H9 (cell line): ENCODE data around the gene DLX6. TPM values are rescaled to one million over a fixed set of nuclear protein-coding genes. Genes with fewer than 3 reads are reported as not detected.

Experiments
- DNase-seq: peaks from one replicate; pipeline ENCODE4 v3.0.0-alpha.2; 2017
- H2AFZ ChIP-seq: one replicate; pipeline ENCODE4 v1.6.1; 2013; ENCODE audit warnings: mild to moderate bottlenecking, low read length, control low read depth, moderate library complexity
- H2AK5ac ChIP-seq: 2 replicates; pipeline ENCODE4 v1.6.1; 2013; ENCODE audit warnings: low read length, control low read depth, mixed read lengths; ENCODE audit not compliant: insufficient read length
- H2BK120ac ChIP-seq: one replicate; pipeline ENCODE4 v1.6.1; 2013; ENCODE audit warnings: low read depth, mild to moderate bottlenecking, low read length, control low read depth, inconsistent platforms; ENCODE audit not compliant: poor library complexity, severe bottlenecking
- H2BK12ac ChIP-seq: 2 replicates; pipeline ENCODE4 v1.6.1; 2013; ENCODE audit warnings: low read length, control low read depth, mixed read lengths, low read depth; ENCODE audit not compliant: insufficient read length
- H2BK15ac ChIP-seq: 2 replicates; pipeline ENCODE4 v1.6.1; 2013; ENCODE audit warnings: low read depth, low read length, control low read depth
- H2BK20ac ChIP-seq: one replicate; pipeline ENCODE4 v1.6.1; 2013; ENCODE audit warnings: low read depth, mild to moderate bottlenecking, low read length, control low read depth, inconsistent platforms; ENCODE audit not compliant: poor library complexity, severe bottlenecking
- H2BK5ac ChIP-seq: 2 replicates; pipeline ENCODE4 v1.6.1; 2013; ENCODE audit warnings: low read length, control low read depth, mixed read lengths; ENCODE audit not compliant: insufficient read length
- H3K14ac ChIP-seq: 2 replicates; pipeline ENCODE4 v1.6.1; 2013; ENCODE audit warnings: low read length, control low read depth; ENCODE audit not compliant: insufficient read depth
- H3K18ac ChIP-seq: 2 replicates; pipeline ENCODE4 v1.6.1; 2013; ENCODE audit warnings: low read depth, mild to moderate bottlenecking, mixed read lengths, low read length, control low read depth; ENCODE audit not compliant: insufficient read length
- H3K23ac ChIP-seq: 2 replicates; pipeline ENCODE4 v1.6.1; 2013; ENCODE audit warnings: low read length, control low read depth, mixed read lengths, low read depth; ENCODE audit not compliant: insufficient read length
- H3K23me2 ChIP-seq: 2 replicates; pipeline ENCODE4 v1.6.1; 2013; ENCODE audit warnings: low read depth, mild to moderate bottlenecking, mixed read lengths, low read length, control low read depth; ENCODE audit not compliant: insufficient read length, poor library complexity, severe bottlenecking
- H3K27ac ChIP-seq: 2 replicates; pipeline ENCODE4 v1.5.1; 2013; ENCODE audit warnings: low read length, control low read depth, mixed read lengths, low read depth; ENCODE audit not compliant: insufficient read length
- H3K27me3 ChIP-seq: 2 replicates; pipeline ENCODE4 v1.6.1; 2013; ENCODE audit warnings: low read length, control low read depth, inconsistent platforms; ENCODE audit not compliant: insufficient read depth
- H3K4ac ChIP-seq: 2 replicates; pipeline ENCODE4 v1.6.1; 2013; ENCODE audit warnings: low read depth, mild to moderate bottlenecking, control low read depth, inconsistent platforms, low read length, moderate library complexity
- H3K4me1 ChIP-seq: 2 replicates; pipeline ENCODE4 v1.6.1; 2013; ENCODE audit warnings: low read length, control low read depth, inconsistent platforms; ENCODE audit not compliant: insufficient read depth
- H3K4me2 ChIP-seq: 2 replicates; pipeline ENCODE4 v1.6.1; 2013; ENCODE audit warnings: low read length, control low read depth, mixed read lengths; ENCODE audit not compliant: insufficient read length, insufficient read depth
- H3K56ac ChIP-seq: 2 replicates; pipeline ENCODE4 v1.6.1; 2013; ENCODE audit warnings: low read depth, mild to moderate bottlenecking, mixed read lengths, low read length, control low read depth; ENCODE audit not compliant: insufficient read length
- H3K79me1 ChIP-seq: 2 replicates; pipeline ENCODE4 v1.6.1; 2013; ENCODE audit warnings: low read depth, mild to moderate bottlenecking, moderate library complexity, low read length, control low read depth, inconsistent platforms; ENCODE audit not compliant: insufficient read depth, poor library complexity, severe bottlenecking
- H3K79me2 ChIP-seq: 2 replicates; pipeline ENCODE4 v1.6.1; 2013; ENCODE audit warnings: low read length, control low read depth, inconsistent platforms; ENCODE audit not compliant: insufficient read depth
- H3K9ac ChIP-seq: 2 replicates; pipeline ENCODE4 v1.6.1; 2013; ENCODE audit warnings: low read length, control low read depth, mixed read lengths; ENCODE audit not compliant: insufficient read length; ENCODE audit errors: extremely low read depth
- H3K9me3 ChIP-seq: one replicate; pipeline ENCODE4 v1.6.1; 2013; ENCODE audit warnings: low read depth, low read length, inconsistent platforms; ENCODE audit not compliant: control insufficient read depth
- H3T11ph ChIP-seq: one replicate; pipeline ENCODE4 v1.6.1; 2013; ENCODE audit warnings: mild to moderate bottlenecking, low read length, control low read depth, inconsistent platforms
- H4K20me1 ChIP-seq: one replicate; pipeline ENCODE4 v1.6.1; 2013; ENCODE audit not compliant: control insufficient read depth, insufficient read length, insufficient read depth
- H4K5ac ChIP-seq: 2 replicates; pipeline ENCODE4 v1.6.1; 2013; ENCODE audit warnings: low read depth, mild to moderate bottlenecking, mixed read lengths, low read length, control low read depth; ENCODE audit not compliant: insufficient read length
- H4K8ac ChIP-seq: replicated peaks from 2 replicates; pipeline ENCODE4 v1.6.1; 2013; ENCODE audit warnings: low read length, control low read depth, mixed read lengths, low read depth; ENCODE audit not compliant: insufficient read length
- H4K91ac ChIP-seq: 2 replicates; pipeline ENCODE4 v1.6.1; 2013; ENCODE audit warnings: low read depth, mild to moderate bottlenecking, moderate library complexity, mixed read lengths, low read length, control low read depth; ENCODE audit not compliant: insufficient read length
- H3K27ac Mint-ChIP-seq, 3 experiments: 2 replicates in 2 of 3; 3 replicates in 1 of 3; pipeline ENCODE4 v1.8.0; 2020 to 2021; ENCODE audit warnings: mixed read lengths in 3 of 3, mild to moderate bottlenecking in 1 of 3, moderate library complexity in 1 of 3
- H3K27me3 Mint-ChIP-seq: 2 replicates; pipeline ENCODE4 v1.8.0; 2021; ENCODE audit warnings: low read depth, mild to moderate bottlenecking, moderate library complexity, mixed read lengths
- H3K36me3 Mint-ChIP-seq, 3 experiments: 2 replicates in 2 of 3; 3 replicates in 1 of 3; pipeline ENCODE4 v1.8.0; 2020 to 2021; ENCODE audit warnings: low read depth in 3 of 3, mixed read lengths in 3 of 3; ENCODE audit not compliant: insufficient read depth in 1 of 3
- H3K4me1 Mint-ChIP-seq, 2 experiments: 2 replicates each; pipeline ENCODE4 v1.8.0; 2020; ENCODE audit warnings: mixed read lengths in 2 of 2
- H3K4me3 Mint-ChIP-seq, 2 experiments: 2 replicates in 1 of 2; 3 replicates in 1 of 2; pipeline ENCODE4 v1.8.0; 2020 to 2021; ENCODE audit warnings: mild to moderate bottlenecking in 2 of 2, mixed read lengths in 2 of 2, moderate library complexity in 1 of 2
- H3K9me3 Mint-ChIP-seq, 2 experiments: 2 replicates in 1 of 2; 3 replicates in 1 of 2; pipeline ENCODE4 v1.8.0; 2020; ENCODE audit warnings: mild to moderate bottlenecking in 2 of 2, mixed read lengths in 2 of 2, moderate library complexity in 1 of 2
- WGBS: extraction: QIAGEN DNeasy Blood & Tissue Kit; methylation state at CpG from one replicate; pipeline ENCODE4 v1.1.7; 2013; ENCODE audit warnings: missing lambda C conversion rate, low lambda C conversion rate, mixed read lengths; ENCODE audit not compliant: insufficient read length; ENCODE audit errors: extremely low coverage; 5-methylcytosine and 5-hydroxymethylcytosine counted together
- total RNA-seq: library from RNA; stranded (reverse); gene quantifications from 2 replicates; pipeline ENCODE4 v1.2.1, GENCODE V29; 2021
- TF ChIP-seq, protein P1 (sequence below): fragments of 200-600 bp; sonication (generic); conservative IDR thresholded peaks from 3 replicates; pipeline ENCODE4 v1.8.0; 2021; ENCODE audit warnings: antibody characterized with exemption, mild to moderate bottlenecking

DLX6 gene
- total RNA-seq, 1 experiment from 2014 or later, result 0.24 TPM

DNA sequence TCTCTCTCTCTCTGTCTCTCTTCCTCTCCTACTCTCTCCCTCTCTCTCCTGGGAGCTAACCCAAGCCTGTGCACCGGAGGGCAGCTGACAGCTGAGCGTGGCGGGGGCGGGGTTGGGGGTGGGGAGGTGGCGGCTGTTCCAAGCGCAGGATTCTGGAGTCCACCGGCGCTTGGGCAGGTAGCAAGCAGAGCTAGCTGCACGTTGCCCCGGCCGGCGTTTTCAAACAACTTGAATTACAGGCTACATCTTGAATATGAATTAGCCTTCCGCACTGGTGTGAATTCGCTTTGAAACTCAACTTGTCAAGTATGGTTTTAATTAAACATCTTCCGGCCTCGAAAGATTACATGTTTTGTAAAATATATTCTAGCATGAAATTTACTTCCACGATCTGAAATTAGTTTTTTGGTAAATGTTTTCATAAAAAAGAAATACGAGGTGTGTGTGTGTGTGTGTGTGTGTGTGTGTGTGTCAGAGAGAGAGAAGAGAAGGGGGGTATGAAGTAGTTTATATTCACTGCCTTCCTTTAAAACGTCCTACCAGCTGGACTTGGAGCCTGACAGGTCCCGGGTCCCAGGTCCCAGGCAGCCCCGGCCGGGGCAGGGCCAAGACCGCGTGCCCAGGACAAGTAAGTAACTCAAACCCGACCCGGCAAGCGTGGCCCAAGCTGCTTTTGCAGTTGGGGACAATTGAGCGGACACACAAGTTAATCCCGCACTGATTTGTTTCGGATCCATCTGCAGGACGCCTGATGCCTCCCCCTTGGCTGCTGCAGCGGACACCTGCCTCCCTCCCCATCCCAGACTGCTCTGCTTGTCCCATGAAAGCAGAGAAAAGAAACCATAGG, 9.0 kb upstream of the DLX6 start:
- Mint-ChIP-seq H3K36me3 (no peaks in the 10 kb centered on the region), H3K4me1 (peaks cover 44 to 78% of the 10 kb centered on the region in 2 experiments), H3K27me3 (peaks cover 100% of the 10 kb centered on the region), H3K27ac (no peak overlapping the region; a peak in 1 of 7 replicates), H3K4me3 (peak overlapping the region in 1 of 2 experiments; percentile 56; a peak in 3 of 5 replicates), H3K9me3 (peaks cover 0 to 22% of the 10 kb centered on the region in 2 experiments; a peak in 4 of 5 replicates)
- no peak overlapping the region for H2BK15ac ChIP-seq
- no peak overlapping the region for H3K56ac ChIP-seq
- H3K4ac ChIP-seq, result no peak overlapping the region
- H3K23ac ChIP-seq, result no peak overlapping the region
- DNase-seq, result peak; percentile 73
- no peak overlapping the region for H3K18ac ChIP-seq
- no peak overlapping the region for H4K5ac ChIP-seq
- H3K79me1 ChIP-seq, result no peaks in the 10 kb centered on the region
- TF ChIP-seq, protein P1, sequence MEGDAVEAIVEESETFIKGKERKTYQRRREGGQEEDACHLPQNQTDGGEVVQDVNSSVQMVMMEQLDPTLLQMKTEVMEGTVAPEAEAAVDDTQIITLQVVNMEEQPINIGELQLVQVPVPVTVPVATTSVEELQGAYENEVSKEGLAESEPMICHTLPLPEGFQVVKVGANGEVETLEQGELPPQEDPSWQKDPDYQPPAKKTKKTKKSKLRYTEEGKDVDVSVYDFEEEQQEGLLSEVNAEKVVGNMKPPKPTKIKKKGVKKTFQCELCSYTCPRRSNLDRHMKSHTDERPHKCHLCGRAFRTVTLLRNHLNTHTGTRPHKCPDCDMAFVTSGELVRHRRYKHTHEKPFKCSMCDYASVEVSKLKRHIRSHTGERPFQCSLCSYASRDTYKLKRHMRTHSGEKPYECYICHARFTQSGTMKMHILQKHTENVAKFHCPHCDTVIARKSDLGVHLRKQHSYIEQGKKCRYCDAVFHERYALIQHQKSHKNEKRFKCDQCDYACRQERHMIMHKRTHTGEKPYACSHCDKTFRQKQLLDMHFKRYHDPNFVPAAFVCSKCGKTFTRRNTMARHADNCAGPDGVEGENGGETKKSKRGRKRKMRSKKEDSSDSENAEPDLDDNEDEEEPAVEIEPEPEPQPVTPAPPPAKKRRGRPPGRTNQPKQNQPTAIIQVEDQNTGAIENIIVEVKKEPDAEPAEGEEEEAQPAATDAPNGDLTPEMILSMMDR, result no peak
- H4K91ac ChIP-seq, result no peak overlapping the region
- no peak overlapping the region for H2BK20ac ChIP-seq
- no peaks in the 10 kb centered on the region for H3K79me2 ChIP-seq
- H3K23me2 ChIP-seq, result peaks cover 9% of the 10 kb centered on the region
- no peaks in the 10 kb centered on the region for H4K20me1 ChIP-seq
- H2BK5ac ChIP-seq, result no peak overlapping the region
- no peak overlapping the region for H4K8ac ChIP-seq
- no peak overlapping the region for H3T11ph ChIP-seq
- H2AFZ ChIP-seq, result no peak overlapping the region
- no peak overlapping the region for H3K4me2 ChIP-seq
- no peaks in the 10 kb centered on the region; the same call in 1 of the 2 replicates for H3K4me1 ChIP-seq
- H3K14ac ChIP-seq, result no peak overlapping the region
- H3K9me3 ChIP-seq, result no peaks in the 10 kb centered on the region
- no CpG with 5 or more reads among the region's 32 CpGs for WGBS
- no peak overlapping the region for H2AK5ac ChIP-seq
- no peak overlapping the region for H3K9ac ChIP-seq
- H3K27me3 ChIP-seq, result peaks cover 88% of the 10 kb centered on the region
- H3K27ac ChIP-seq, result no peak overlapping the region
- no peak overlapping the region for H2BK120ac ChIP-seq
- H2BK12ac ChIP-seq, result no peak overlapping the region
